Gastrocnemius medialis (tissue), 4 donors: ENCODE data around the gene HTR5A. TPM values are rescaled to one million over a fixed set of nuclear protein-coding genes. Genes with fewer than 3 reads are reported as not detected.

Experiments used
- ATAC-seq, 2 donors: fragments of 150-250 bp; one replicate each; pipeline ENCODE4 v1.9.1; 2016
- DNase-seq, 2 donors: peaks; one replicate each; pipeline ENCODE4 v3.0.0-alpha.2; 2019
- H3K27ac ChIP-seq, 4 donors: fragments of 200-600 bp; sonication (generic); 1 replicate in 1 of 4; 2 replicates in 3 of 4; pipeline ENCODE4 v1.5.1; 2016 to 2018; ENCODE audit warnings: mild to moderate bottlenecking in 2 of 4, moderate library complexity in 1 of 4
- H3K27me3 ChIP-seq, 3 donors: fragments of 200-600 bp; sonication (generic) in 2 of 3; 1 replicate in 1 of 3; 2 replicates in 2 of 3; pipeline versions ENCODE4 v1.5.1 to v1.6.0; 2016 to 2019; ENCODE audit warnings: mild to moderate bottlenecking in 1 of 3, moderate library complexity in 1 of 3
- H3K36me3 ChIP-seq, 2 donors: fragments of 200-600 bp; sonication (generic) in 1 of 2; one replicate each; pipeline ENCODE4 v1.5.1; 2017 to 2018
- H3K4me1 ChIP-seq, 2 donors: fragments of 200-600 bp; sonication (generic) in 1 of 2; one replicate each; pipeline ENCODE4 v1.5.1; 2016 to 2017; ENCODE audit warnings: mild to moderate bottlenecking in 2 of 2
- H3K4me3 ChIP-seq, 4 donors: fragments of 200-600 bp; sonication (generic) in 3 of 4; 1 replicate in 1 of 4; 2 replicates in 3 of 4; pipeline ENCODE4 v1.5.1; 2016 to 2019; ENCODE audit warnings: mild to moderate bottlenecking in 2 of 4
- H3K9me3 ChIP-seq, 3 donors: fragments of 200-600 bp; sonication (generic) in 2 of 3; 1 replicate in 1 of 3; 2 replicates in 2 of 3; pipeline ENCODE4 v1.5.1; 2016 to 2019
- POLR2A ChIP-seq, 2 donors: fragments of 450-650 bp; IDR thresholded peaks; one replicate each; pipeline ENCODE4 v1.6.1; 2017; ENCODE audit warnings: antibody characterized with exemption in 2 of 2, mild to moderate bottlenecking in 2 of 2, moderate library complexity in 2 of 2
- in situ Hi-C, 4 donors: fragments of 200-750 bp; cut with MboI; loops; one replicate each; pipeline versions ENCODE4 v1.15.0 to v1.8.0; 2017; ENCODE audit warnings: low sequenced_read_pairs in 4 of 4
- intact Hi-C: fragments of 100-400 bp; cut with DNase I; formaldehyde crosslinking; loops from one replicate; pipeline ENCODE4 v1.15.1; 2023; ENCODE audit warnings: low total_unique reads
- total RNA-seq, 4 donors: library from RNA; depleted of rRNA; stranded (reverse); fragments of >200 nt; gene quantifications; one replicate each; pipeline versions ENCODE4 v1.1.0 to v1.2.3, GENCODE V29; 2016
- TF ChIP-seq, protein P1 (sequence below), 5 experiments: fragments of 450-650 bp in 3 of 5; fragments of 200-600 bp in 2 of 5; sonication (generic) in 2 of 5; IDR thresholded peaks in 4 of 5; conservative IDR thresholded peaks in 1 of 5; 1 replicate in 4 of 5; 2 replicates in 1 of 5; pipeline ENCODE4 v1.5.1; 2016 to 2019; ENCODE audit warnings: antibody characterized with exemption in 5 of 5, mild to moderate bottlenecking in 3 of 5, moderate library complexity in 3 of 5

The HTR5A gene
- total RNA-seq, 4 donors from 2014 or later, result not detected

GRCh38 chr7:155093596-155093995 is 23.5 kb downstream of the HTR5A start:
- no peak for TF ChIP-seq POLR2A (IDR thresholded peaks at IDR 0.05)
- TF ChIP-seq, protein P1, sequence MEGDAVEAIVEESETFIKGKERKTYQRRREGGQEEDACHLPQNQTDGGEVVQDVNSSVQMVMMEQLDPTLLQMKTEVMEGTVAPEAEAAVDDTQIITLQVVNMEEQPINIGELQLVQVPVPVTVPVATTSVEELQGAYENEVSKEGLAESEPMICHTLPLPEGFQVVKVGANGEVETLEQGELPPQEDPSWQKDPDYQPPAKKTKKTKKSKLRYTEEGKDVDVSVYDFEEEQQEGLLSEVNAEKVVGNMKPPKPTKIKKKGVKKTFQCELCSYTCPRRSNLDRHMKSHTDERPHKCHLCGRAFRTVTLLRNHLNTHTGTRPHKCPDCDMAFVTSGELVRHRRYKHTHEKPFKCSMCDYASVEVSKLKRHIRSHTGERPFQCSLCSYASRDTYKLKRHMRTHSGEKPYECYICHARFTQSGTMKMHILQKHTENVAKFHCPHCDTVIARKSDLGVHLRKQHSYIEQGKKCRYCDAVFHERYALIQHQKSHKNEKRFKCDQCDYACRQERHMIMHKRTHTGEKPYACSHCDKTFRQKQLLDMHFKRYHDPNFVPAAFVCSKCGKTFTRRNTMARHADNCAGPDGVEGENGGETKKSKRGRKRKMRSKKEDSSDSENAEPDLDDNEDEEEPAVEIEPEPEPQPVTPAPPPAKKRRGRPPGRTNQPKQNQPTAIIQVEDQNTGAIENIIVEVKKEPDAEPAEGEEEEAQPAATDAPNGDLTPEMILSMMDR (IDR thresholded peaks at IDR 0.05 in 4 of 5, conservative IDR thresholded peaks at IDR 0.05 in 1 of 5), result no peak
- Histone ChIP-seq H3K27ac (no peak overlapping the region), H3K27me3 (no peaks in the 10 kb centered on the region), H3K4me1 (no peaks in the 10 kb centered on the region), H3K9me3 (no peaks in the 10 kb centered on the region), H3K4me3 (no peak overlapping the region), H3K36me3 (no peaks in the 10 kb centered on the region)
- in situ Hi-C loops (no loop called here), intact Hi-C loops (no loop called here)
- ATAC-seq (no peak), DNase-seq (no peak)

GRCh38 chr7:155094636-155095135 is 24.6 kb downstream of the HTR5A start:
- Histone ChIP-seq H3K9me3 (no peaks in the 10 kb centered on the region), H3K4me1 (no peaks in the 10 kb centered on the region), H3K27me3 (no peaks in the 10 kb centered on the region), H3K36me3 (no peaks in the 10 kb centered on the region), H3K27ac (no peak overlapping the region), H3K4me3 (no peak overlapping the region)
- in situ Hi-C loops, result no loop called here
- TF ChIP-seq POLR2A (IDR thresholded peaks at IDR 0.05), result no peak
- TF ChIP-seq, protein P1 (IDR thresholded peaks at IDR 0.05 in 4 of 5, conservative IDR thresholded peaks at IDR 0.05 in 1 of 5), result no peak
- intact Hi-C loops, result no loop called here
- DNase-seq (no peak), ATAC-seq (no peak)

DNA sequence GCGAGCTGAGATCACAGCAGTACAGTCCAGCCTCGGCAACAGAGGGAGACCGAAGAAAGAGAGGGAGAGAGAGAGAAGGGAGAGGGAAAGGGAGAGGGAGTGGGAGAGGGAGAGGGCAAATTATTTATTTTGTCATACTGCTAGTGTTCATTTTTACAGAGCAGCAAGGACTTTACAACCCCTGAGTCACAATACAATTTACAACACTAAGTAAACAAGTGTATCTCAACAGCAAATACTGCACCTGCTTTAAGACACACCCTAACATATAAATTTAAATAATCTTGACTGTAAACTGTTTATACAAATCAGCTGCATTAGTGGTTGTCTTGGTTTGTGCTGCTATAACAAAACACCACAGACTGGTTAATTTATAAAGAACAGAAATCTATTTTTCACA is 27.2 kb downstream of the HTR5A start:
- intact Hi-C loops (no loop called here), in situ Hi-C loops (no loop called here)
- TF ChIP-seq, protein P1 (IDR thresholded peaks at IDR 0.05 in 4 of 5, conservative IDR thresholded peaks at IDR 0.05 in 1 of 5), result no peak
- no peak for TF ChIP-seq POLR2A (IDR thresholded peaks at IDR 0.05)
- Histone ChIP-seq H3K36me3 (no peaks in the 10 kb centered on the region), H3K27me3 (no peaks in the 10 kb centered on the region), H3K9me3 (no peaks in the 10 kb centered on the region), H3K4me3 (no peak overlapping the region), H3K27ac (no peak overlapping the region), H3K4me1 (no peaks in the 10 kb centered on the region)
- DNase-seq (no peak), ATAC-seq (no peak)

DNA sequence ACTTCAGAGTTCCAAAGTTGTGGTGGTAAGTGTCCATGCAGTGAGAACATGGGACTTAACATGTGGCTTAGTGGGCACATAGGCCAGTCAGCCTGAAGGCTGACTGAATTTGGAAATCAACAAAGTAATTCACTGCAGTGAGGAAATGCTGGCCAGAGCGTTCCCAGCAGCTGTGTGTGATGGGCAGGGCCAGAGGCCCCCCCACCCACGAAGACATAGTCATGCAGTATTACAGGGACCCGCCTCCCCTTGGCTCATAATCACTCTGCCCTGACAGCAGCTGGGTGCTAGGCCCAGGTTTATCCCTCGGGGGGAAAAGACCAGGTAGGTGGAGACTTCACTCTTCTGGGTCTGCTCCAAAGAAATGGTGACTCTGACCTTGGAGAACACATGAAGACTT is 33.7 kb downstream of the HTR5A start:
- intact Hi-C loops (no loop called here), in situ Hi-C loops (no loop called here)
- Histone ChIP-seq H3K36me3 (no peaks in the 10 kb centered on the region), H3K4me3 (no peak overlapping the region), H3K4me1 (no peaks in the 10 kb centered on the region), H3K27me3 (peaks cover 0 to 6% (median 2%) of the 10 kb centered on the region in 3 donors), H3K9me3 (no peaks in the 10 kb centered on the region), H3K27ac (no peak overlapping the region)
- TF ChIP-seq, protein P1 (IDR thresholded peaks at IDR 0.05 in 4 of 5, conservative IDR thresholded peaks at IDR 0.05 in 1 of 5), result no peak
- TF ChIP-seq POLR2A (IDR thresholded peaks at IDR 0.05), result no peak
- no peak for ATAC-seq
- DNase-seq, result no peak

DNA sequence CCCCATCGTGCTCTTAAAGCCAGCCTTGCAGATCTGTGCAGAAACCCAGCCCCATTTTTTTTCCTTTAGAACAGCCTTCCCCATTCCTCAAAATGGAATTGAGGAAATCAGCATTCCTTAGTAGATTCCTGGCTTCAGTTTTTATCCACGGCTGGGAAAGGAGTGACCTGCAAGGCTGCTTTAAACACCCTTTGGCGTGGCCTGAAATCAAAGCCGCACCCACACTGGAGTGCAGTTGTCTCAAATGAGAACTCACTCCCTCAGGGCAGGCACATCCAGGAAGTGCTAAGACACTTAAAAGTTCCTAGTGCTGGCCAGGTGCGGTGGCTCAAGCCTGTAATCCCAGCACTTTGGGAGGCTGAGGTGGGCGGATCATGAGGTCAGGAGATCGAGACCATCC is 34.8 kb downstream of the HTR5A start:
- TF ChIP-seq, protein P1 (IDR thresholded peaks at IDR 0.05 in 4 of 5, conservative IDR thresholded peaks at IDR 0.05 in 1 of 5), result no peak
- no peak for TF ChIP-seq POLR2A (IDR thresholded peaks at IDR 0.05)
- Histone ChIP-seq H3K4me3 (no peak overlapping the region), H3K27me3 (peaks cover 0 to 6% (median 2%) of the 10 kb centered on the region in 3 donors), H3K27ac (no peak overlapping the region), H3K9me3 (no peaks in the 10 kb centered on the region), H3K4me1 (no peaks in the 10 kb centered on the region), H3K36me3 (no peaks in the 10 kb centered on the region)
- intact Hi-C loops, result no loop called here
- DNase-seq (no peak), ATAC-seq (no peak)
- in situ Hi-C loops, result no loop called here
